Upper lobe of left lung (tissue), 6 donors: Measurements from ENCODE around the gene ITGBL1. TPM values are rescaled to one million over a fixed set of nuclear protein-coding genes. Genes with fewer than 3 reads are reported as not detected.

Source experiments
- ATAC-seq, 2 donors: fragments of 200-7000 bp; cut with Tn5 transposase; one replicate each; pipeline ENCODE4 v1.9.1; 2022; ENCODE audit warnings: mild to moderate bottlenecking in 2 of 2, moderate library complexity in 2 of 2; ENCODE audit not compliant: low FRiP score in 2 of 2
- DNase-seq, 2 donors: peaks; one replicate each; pipeline ENCODE4 v3.0.0-alpha.2; 2019 to 2020
- H3K27ac ChIP-seq, 4 donors: fragments of 200-600 bp; sonication (generic); one replicate each; pipeline ENCODE4 v1.5.1; 2016 to 2019
- H3K27me3 ChIP-seq, 4 donors: fragments of 200-600 bp; sonication (generic); one replicate each; pipeline ENCODE4 v1.5.1; 2017 to 2019
- H3K36me3 ChIP-seq, 4 donors: fragments of 200-600 bp; sonication (generic); one replicate each; pipeline ENCODE4 v1.5.1; 2016 to 2019
- H3K4me1 ChIP-seq, 4 donors: fragments of 200-600 bp; sonication (generic); one replicate each; pipeline ENCODE4 v1.5.1; 2018 to 2019
- H3K4me3 ChIP-seq, 4 donors: fragments of 200-600 bp; sonication (generic); one replicate each; pipeline ENCODE4 v1.5.1; 2017 to 2019; ENCODE audit warnings: mild to moderate bottlenecking in 2 of 4, moderate library complexity in 1 of 4
- H3K9me3 ChIP-seq, 4 donors: fragments of 200-600 bp; sonication (generic); one replicate each; pipeline ENCODE4 v1.5.1; 2018 to 2019
- CTCF ChIP-seq, 6 experiments: fragments of 450-650 bp in 4 of 6; fragments of 200-600 bp in 2 of 6; sonication (generic) in 2 of 6; IDR thresholded peaks; one replicate each; pipeline ENCODE4 v1.5.1; 2016 to 2019; ENCODE audit warnings: antibody characterized with exemption in 6 of 6
- EP300 ChIP-seq, 4 donors: sonication (generic); formaldehyde crosslinking; IDR thresholded peaks; one replicate each; pipeline ENCODE4 v1.5.1; 2017; ENCODE audit warnings: antibody characterized with exemption in 4 of 4, control low read depth in 2 of 4
- POLR2A ChIP-seq, 4 donors: fragments of 450-650 bp; IDR thresholded peaks; one replicate each; pipeline ENCODE4 v1.5.1; 2016 to 2017; ENCODE audit warnings: antibody characterized with exemption in 4 of 4, mild to moderate bottlenecking in 2 of 4
- POLR2AphosphoS5 ChIP-seq, 2 donors: sonication (generic); formaldehyde crosslinking; IDR thresholded peaks; one replicate each; pipeline ENCODE4 v1.5.1; 2017; ENCODE audit warnings: antibody characterized with exemption in 2 of 2
- WGBS, 2 donors: methylation state at CpG; one replicate each; pipeline ENCODE4 v1.1.5; 2017 to 2018; 5-methylcytosine and 5-hydroxymethylcytosine counted together
- total RNA-seq, 6 donors: library from RNA; depleted of rRNA in 4 of 6; stranded (reverse); fragments of >200 nt in 4 of 6; gene quantifications; one replicate each; pipeline versions ENCODE4 v1.1.0 to v1.2.1, GENCODE V29; 2016 to 2021
- donor health status: DM: no; HTN: no; CAD: no; lungs with moderate emphysema.
- donor health status: DM: no; HTN: yes; CAD: no; lungs with severe emphysema.

ITGBL1 gene
- total RNA-seq, 6 donors from 2014 or later = 5.2 to 51.9 (median 21.9) TPM

- 68 to 71% methylated on average over 4 of the region's 4 CpGs for WGBS, 2 donors
- H3K4me3 ChIP-seq = no peak overlapping the region
- DNase-seq = no peak
- ATAC-seq = peak in 1 of 2 donors; percentile 79
- H3K9me3 ChIP-seq = no peaks in the 10 kb centered on the region
- H3K4me1 ChIP-seq = peaks cover 0 to 3% (median 0%) of the 10 kb centered on the region in 4 donors
- H3K27ac ChIP-seq = no peak overlapping the region
- H3K36me3 ChIP-seq = no peaks in the 10 kb centered on the region
- no peak for TF ChIP-seq EP300 (IDR thresholded peaks at IDR 0.05)
- no peak for TF ChIP-seq POLR2AphosphoS5 (IDR thresholded peaks at IDR 0.05)
- no peak for TF ChIP-seq CTCF (IDR thresholded peaks at IDR 0.05)
- no peak for TF ChIP-seq POLR2A (IDR thresholded peaks at IDR 0.05)
- no peaks in the 10 kb centered on the region for H3K27me3 ChIP-seq
Observed at GRCh38 chr13:101649488-101650126, 197.1 kb downstream of the ITGBL1 start.

- ATAC-seq = no peak
- TF ChIP-seq EP300 (IDR thresholded peaks at IDR 0.05) (no peak), CTCF (IDR thresholded peaks at IDR 0.05) (no peak), POLR2AphosphoS5 (IDR thresholded peaks at IDR 0.05) (no peak), POLR2A (IDR thresholded peaks at IDR 0.05) (no peak)
Observed at GRCh38 chr13:101654883-101655282, 202.4 kb downstream of the ITGBL1 start.

GRCh38 chr13:101655435-101655834, 203.0 kb downstream of the ITGBL1 start:
- Histone ChIP-seq H3K4me3 (no peak overlapping the region), H3K27ac (no peak overlapping the region), H3K27me3 (no peaks in the 10 kb centered on the region), H3K4me1 (no peaks in the 10 kb centered on the region), H3K36me3 (no peaks in the 10 kb centered on the region), H3K9me3 (no peaks in the 10 kb centered on the region)
- TF ChIP-seq CTCF (IDR thresholded peaks at IDR 0.05) = no peak
- no peak for TF ChIP-seq EP300 (IDR thresholded peaks at IDR 0.05)
- ATAC-seq (no peak), DNase-seq (no peak)
- WGBS, 2 donors = 68 to 69% methylated on average over 3 of the region's 3 CpGs

More at GRCh38 chr13:101654883-101655282, 202.4 kb downstream of the ITGBL1 start:
- DNase-seq = no peak
- Histone ChIP-seq H3K9me3 (no peaks in the 10 kb centered on the region), H3K4me1 (no peaks in the 10 kb centered on the region), H3K27ac (no peak overlapping the region), H3K4me3 (no peak overlapping the region), H3K36me3 (no peaks in the 10 kb centered on the region), H3K27me3 (no peaks in the 10 kb centered on the region)
- WGBS, 2 donors = 76 to 81% methylated on average over 4 of the region's 4 CpGs

- no peaks in the 10 kb centered on the region for H3K27me3 ChIP-seq
- DNase-seq = no peak
- H3K4me1 ChIP-seq = no peaks in the 10 kb centered on the region
- TF ChIP-seq EP300 (IDR thresholded peaks at IDR 0.05) = no peak
- no peak for TF ChIP-seq POLR2A (IDR thresholded peaks at IDR 0.05)
- no peak for TF ChIP-seq POLR2AphosphoS5 (IDR thresholded peaks at IDR 0.05)
- no peak for TF ChIP-seq CTCF (IDR thresholded peaks at IDR 0.05)
- H3K27ac ChIP-seq = no peak overlapping the region
- no peaks in the 10 kb centered on the region for H3K9me3 ChIP-seq
- H3K36me3 ChIP-seq = no peaks in the 10 kb centered on the region
- no peak for ATAC-seq
- H3K4me3 ChIP-seq = no peak overlapping the region
- WGBS, 2 donors = 92 to 93% methylated on average over 2 of the region's 2 CpGs
Observed at GRCh38 chr13:101660711-101661110, 208.2 kb downstream of the ITGBL1 start.

GRCh38 chr13:101661839-101662238, 209.4 kb downstream of the ITGBL1 start:
- Histone ChIP-seq H3K27ac (no peak overlapping the region), H3K4me1 (no peaks in the 10 kb centered on the region), H3K9me3 (no peaks in the 10 kb centered on the region), H3K4me3 (no peak overlapping the region), H3K36me3 (no peaks in the 10 kb centered on the region), H3K27me3 (no peaks in the 10 kb centered on the region)
- WGBS, 2 donors = 45 to 49% methylated on average over 4 of the region's 4 CpGs
- DNase-seq = no peak
- ATAC-seq = no peak
- TF ChIP-seq CTCF (IDR thresholded peaks at IDR 0.05) (no peak), POLR2A (IDR thresholded peaks at IDR 0.05) (no peak), EP300 (IDR thresholded peaks at IDR 0.05) (no peak), POLR2AphosphoS5 (IDR thresholded peaks at IDR 0.05) (no peak)
